Fibroblast of lung (primary cell): ENCODE results near the gene ASIC4.

ENCODE experiments used
- CTCF ChIP-seq, 2 donors: IDR thresholded peaks in 1 of 2; conservative IDR thresholded peaks in 1 of 2; 1 replicate in 1 of 2; 2 replicates in 1 of 2; pipeline ENCODE4 v1.5.1; 2011 to 2012; ENCODE audit warnings: low read length in 2 of 2, control low read depth in 1 of 2, inconsistent platforms in 1 of 2, low read depth in 1 of 2, mild to moderate bottlenecking in 1 of 2
- EZH2 ChIP-seq: IDR thresholded peaks from 2 replicates; pipeline ENCODE4 v1.5.1; 2012; ENCODE audit warnings: low read length, control low read depth, mild to moderate bottlenecking; ENCODE audit errors: missing control alignments

GRCh38 chr2:219557320-219557719 lies 43.0 kb downstream of the ASIC4 start:
- TF ChIP-seq EZH2 (no peak), CTCF (conservative IDR thresholded peaks at IDR 0.05 in 1 of 2, IDR thresholded peaks at IDR 0.05 in 1 of 2; ENCODE audit: low read depth in 1 of 2, low read length in 2 of 2) (no peak)
